Measurements from ENCODE around the gene P4HB.

P4HB gene

DNA sequence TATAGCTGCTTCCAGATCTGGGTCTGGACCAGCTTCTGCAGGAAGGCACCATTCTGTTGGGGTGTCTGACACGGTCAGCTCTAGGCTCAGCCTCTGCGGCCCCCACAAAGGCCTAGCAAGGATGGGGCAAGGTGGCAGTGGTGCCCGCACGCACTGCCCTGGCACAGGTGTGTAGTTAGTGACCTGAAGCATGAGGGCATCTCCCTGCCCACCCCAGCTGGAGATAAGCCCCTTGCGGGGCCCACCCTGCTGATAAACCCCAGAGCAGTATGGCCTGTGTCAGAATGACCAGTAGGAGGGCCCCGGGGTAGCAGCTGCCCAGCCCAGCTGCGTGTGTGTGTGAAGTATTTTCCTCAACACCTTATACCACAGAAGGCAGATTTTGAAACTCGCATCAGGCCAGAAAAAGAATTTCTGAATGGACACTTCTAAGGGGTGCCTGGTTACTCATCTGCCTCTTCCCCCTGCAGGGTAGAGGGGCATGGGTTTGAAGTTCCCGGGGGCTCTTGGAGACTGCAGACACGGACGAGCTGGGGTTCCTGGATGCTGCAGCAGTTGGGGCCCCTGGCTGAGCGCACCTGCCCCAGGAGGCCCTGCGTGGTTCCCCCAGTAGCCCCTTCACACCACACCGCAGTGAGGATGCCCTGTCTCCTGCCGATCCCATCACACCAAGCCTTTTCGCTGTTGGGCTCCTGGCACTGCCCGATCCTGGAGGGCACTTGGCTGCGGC is 6.3 kb upstream of the P4HB start:
- DNase-seq (ENCODE audit: low read depth), result no peak
- H3K4me3 ChIP-seq (ENCODE audit: low read length), result no peak overlapping the region

DNA sequence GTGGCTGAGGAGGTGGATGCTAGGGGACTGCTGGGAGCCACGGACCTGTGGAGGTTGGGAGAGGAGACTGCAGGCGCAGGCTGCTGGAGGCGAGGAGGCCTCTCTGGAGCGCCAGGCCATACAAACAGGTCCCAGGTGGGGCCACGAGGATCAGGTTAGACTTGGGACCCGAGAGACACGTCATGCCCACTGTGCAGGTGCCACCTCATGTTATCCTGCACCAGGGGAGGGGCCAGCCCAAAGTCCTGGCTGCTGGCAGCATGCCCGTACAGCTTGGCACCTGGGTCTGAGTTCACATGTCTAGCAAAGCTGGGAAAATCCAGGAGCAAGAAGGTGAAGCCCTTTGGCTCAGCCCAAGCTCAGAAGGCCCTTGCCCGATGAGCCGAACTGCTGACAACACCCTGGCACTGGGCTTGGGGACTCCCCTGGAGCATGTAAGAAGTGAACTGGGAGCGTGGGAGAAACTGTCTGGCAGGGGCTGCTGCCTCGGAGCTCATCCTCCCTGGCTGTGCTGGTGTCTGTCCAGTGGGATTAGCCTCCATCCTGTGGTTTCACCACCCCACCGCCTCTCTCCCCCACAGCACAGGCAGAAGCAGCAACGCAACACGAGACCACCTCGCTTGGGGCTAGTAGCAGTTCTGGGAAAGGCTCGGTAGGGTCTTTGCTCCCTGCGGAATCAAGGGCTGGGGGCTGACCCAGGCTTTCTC is 5.6 kb upstream of the P4HB start:
- no peak overlapping the region for H3K4me3 ChIP-seq (ENCODE audit: low read length)
- peak; percentile 20 for DNase-seq (ENCODE audit: low read depth)
- TF ChIP-seq, protein P1, sequence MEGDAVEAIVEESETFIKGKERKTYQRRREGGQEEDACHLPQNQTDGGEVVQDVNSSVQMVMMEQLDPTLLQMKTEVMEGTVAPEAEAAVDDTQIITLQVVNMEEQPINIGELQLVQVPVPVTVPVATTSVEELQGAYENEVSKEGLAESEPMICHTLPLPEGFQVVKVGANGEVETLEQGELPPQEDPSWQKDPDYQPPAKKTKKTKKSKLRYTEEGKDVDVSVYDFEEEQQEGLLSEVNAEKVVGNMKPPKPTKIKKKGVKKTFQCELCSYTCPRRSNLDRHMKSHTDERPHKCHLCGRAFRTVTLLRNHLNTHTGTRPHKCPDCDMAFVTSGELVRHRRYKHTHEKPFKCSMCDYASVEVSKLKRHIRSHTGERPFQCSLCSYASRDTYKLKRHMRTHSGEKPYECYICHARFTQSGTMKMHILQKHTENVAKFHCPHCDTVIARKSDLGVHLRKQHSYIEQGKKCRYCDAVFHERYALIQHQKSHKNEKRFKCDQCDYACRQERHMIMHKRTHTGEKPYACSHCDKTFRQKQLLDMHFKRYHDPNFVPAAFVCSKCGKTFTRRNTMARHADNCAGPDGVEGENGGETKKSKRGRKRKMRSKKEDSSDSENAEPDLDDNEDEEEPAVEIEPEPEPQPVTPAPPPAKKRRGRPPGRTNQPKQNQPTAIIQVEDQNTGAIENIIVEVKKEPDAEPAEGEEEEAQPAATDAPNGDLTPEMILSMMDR (conservative IDR thresholded peaks at IDR 0.05; ENCODE audit: low read length), result no peak

More for the DNA sequence above, 6.3 kb upstream of the P4HB start:
- TF ChIP-seq, protein P1 (conservative IDR thresholded peaks at IDR 0.05; ENCODE audit: low read length), result no peak

DNA sequence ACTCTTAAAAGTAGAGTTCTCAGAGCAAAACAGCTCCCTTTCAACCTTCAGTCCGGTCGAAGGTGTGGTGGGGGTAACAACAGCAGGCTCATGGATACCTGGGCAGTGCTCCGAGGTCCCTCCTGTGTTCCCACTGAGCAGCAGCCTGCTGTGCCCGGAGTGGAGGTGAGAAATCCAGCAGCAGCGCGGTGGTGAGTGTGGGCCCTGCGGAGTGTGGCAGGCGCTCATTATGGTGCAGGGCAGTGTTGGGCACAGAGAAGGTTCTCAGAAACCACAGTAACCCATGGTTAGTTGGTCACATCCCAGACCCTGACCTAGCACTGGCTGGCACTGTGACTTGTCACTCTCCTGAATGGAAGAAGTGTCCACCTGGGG is 5.0 kb upstream of the P4HB start:
- TF ChIP-seq, protein P1 (conservative IDR thresholded peaks at IDR 0.05; ENCODE audit: low read length), result no peak
- no peak overlapping the region for H3K4me3 ChIP-seq (ENCODE audit: low read length)
- no peak for DNase-seq (ENCODE audit: low read depth)

- no peak overlapping the region for H3K4me3 ChIP-seq (ENCODE audit: low read length)
- DNase-seq (ENCODE audit: low read depth), result no peak
- TF ChIP-seq, protein P1 (conservative IDR thresholded peaks at IDR 0.05; ENCODE audit: low read length), result no peak
These were observed 3.8 kb upstream of the P4HB start for GRCh38 chr17:81863833-81864768.

DNA sequence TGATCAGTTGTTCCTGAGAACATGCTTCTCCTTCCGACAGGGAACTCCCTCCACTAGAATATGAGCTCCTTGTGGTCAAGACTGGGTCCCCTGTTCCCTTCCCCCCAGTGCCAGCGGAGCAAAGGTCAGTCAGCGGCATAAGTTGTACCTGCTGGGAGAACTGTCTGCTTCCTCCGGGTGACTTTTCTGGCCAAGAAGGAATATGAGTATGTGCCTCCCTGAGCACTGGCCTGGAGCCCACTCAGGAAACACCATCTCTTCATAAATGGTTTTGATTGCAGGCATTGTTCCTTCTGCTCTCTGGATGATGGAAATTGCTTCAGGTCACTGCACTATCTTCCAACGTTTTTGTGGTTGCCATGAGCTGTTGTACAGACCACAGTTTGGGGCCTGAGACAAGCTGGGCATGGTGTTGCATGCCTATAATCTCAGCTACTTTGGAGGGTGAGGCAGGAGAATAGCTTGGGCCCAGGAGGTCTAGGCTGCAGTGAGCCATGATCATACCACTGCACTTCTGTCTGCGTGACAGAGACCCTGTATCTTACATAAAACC is 2.9 kb upstream of the P4HB start:
- peak; percentile 53 for DNase-seq (ENCODE audit: low read depth)

More for the DNA sequence above, 2.9 kb upstream of the P4HB start:
- TF ChIP-seq, protein P1 (conservative IDR thresholded peaks at IDR 0.05; ENCODE audit: low read length), result no peak
- no peak overlapping the region for H3K4me3 ChIP-seq (ENCODE audit: low read length)

Data from AG10803 (cell line).